Lower leg skin (tissue), 3 donors: ENCODE results near the gene NR1D1.

Experiments
- CTCF ChIP-seq, 3 donors: fragments of 450-650 bp; IDR thresholded peaks; one replicate each; pipeline ENCODE4 v1.5.1; 2016; ENCODE audit warnings: antibody characterized with exemption in 3 of 3, mild to moderate bottlenecking in 3 of 3, moderate library complexity in 2 of 3
- POLR2A ChIP-seq, 2 donors: fragments of 450-650 bp; IDR thresholded peaks; one replicate each; pipeline ENCODE4 v1.6.1; 2016 to 2017; ENCODE audit warnings: antibody characterized with exemption in 2 of 2, mild to moderate bottlenecking in 1 of 2, moderate library complexity in 1 of 2

GRCh38 chr17:40074871-40075200 lies 25.6 kb downstream of the NR1D1 start:
- TF ChIP-seq POLR2A (IDR thresholded peaks at IDR 0.05) (no peak), CTCF (IDR thresholded peaks at IDR 0.05) (no peak)
